ENCODE data around the gene ALG8.

The ALG8 gene

GRCh38 chr11:78076733-78077403 lies 62.6 kb downstream of the ALG8 start:
- no peak for TF ChIP-seq CTCF (IDR thresholded peaks at IDR 0.05; ENCODE audit: low read depth, low read length)
- DNase-seq (ENCODE audit: extremely low read depth, low read depth) = no peak

DNA sequence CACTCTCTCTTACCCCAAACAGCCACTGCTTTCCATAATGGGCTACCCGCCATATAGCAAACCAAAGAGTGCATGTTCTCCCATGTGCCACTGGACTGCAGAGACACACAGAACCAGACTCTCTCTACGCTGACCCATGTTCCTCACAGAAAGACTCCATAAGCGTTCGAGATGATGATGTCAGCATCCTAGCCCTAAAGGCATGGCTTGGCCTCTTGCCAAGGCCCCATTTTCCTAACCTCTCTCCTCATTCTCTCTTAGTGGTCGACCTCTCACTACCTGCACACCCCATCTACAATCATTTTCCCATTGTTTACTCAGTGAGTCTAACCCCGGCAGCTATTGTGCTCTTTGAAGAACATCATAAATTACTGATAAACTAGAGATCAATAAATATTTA lies 64.7 kb downstream of the ALG8 start:
- no peak for DNase-seq (ENCODE audit: extremely low read depth, low read depth)
- no peak for TF ChIP-seq CTCF (IDR thresholded peaks at IDR 0.05; ENCODE audit: low read depth, low read length)

DNA sequence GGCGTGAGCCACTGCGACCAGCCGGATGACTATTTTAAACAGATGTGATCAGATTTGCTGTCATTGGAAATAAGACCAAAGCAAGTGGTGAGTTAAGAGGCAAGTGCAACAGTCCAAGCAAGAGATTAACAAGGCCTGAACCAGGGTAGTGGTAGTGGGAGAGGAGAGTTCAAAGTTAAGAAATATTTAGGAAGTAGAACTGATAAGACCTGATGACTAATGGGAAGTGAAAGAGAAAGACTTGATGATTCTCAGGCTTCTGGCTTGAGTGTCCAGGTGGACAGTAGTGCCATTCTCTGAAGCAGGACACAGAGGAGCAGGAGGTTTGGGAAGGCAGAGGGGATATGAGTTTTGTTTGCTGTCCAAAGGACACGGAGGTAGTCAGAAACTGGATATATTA lies 67.0 kb downstream of the ALG8 start:
- no peak for TF ChIP-seq CTCF (IDR thresholded peaks at IDR 0.05; ENCODE audit: low read depth, low read length)
- no peak for DNase-seq (ENCODE audit: extremely low read depth, low read depth)

GRCh38 chr11:78071717-78072116 lies 67.7 kb downstream of the ALG8 start:
- TF ChIP-seq CTCF (IDR thresholded peaks at IDR 0.05; ENCODE audit: low read depth, low read length) = no peak
- DNase-seq (ENCODE audit: extremely low read depth, low read depth) = no peak

DNA sequence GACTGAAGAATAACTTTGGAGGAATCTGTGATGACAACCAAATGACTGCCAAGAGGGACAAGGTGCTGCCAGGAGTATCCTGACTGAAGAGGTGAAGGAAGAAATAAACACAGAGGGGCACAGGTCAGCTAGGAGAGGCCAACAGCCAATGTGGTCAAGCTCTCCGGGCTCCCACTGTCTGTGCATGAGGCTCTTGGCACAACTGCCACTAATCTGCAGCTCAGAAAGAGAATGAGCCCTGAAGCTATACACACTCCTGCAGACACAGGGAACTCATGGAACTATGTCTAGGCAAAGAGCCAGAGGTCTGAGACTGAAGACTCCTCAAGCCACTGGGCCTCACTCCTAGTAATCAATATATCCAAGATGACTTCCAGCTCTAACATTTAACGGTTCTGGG lies 68.8 kb downstream of the ALG8 start:
- TF ChIP-seq CTCF (IDR thresholded peaks at IDR 0.05; ENCODE audit: low read depth, low read length) = no peak
- no peak for DNase-seq (ENCODE audit: extremely low read depth, low read depth)

DNA sequence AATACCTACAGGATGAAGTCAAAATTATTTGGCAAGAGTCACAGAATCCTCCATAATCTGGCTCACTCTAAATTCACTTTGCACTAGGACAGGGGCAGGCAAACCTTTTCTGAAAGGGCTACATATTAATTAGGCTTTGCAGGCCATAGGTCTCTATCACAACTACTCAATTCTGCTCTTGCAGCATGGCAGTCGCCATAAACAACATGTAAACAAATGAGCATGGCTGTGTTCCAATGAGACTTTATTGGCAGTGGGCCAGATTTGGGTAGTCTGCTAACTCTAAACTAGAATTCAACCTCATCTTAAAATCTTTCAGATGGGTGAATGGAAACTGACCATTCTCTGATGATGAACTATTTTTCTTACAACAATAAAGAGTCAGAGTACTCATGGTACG lies 70.0 kb downstream of the ALG8 start:
- TF ChIP-seq CTCF (IDR thresholded peaks at IDR 0.05; ENCODE audit: low read depth, low read length) = no peak
- no peak for DNase-seq (ENCODE audit: extremely low read depth, low read depth)

DNA sequence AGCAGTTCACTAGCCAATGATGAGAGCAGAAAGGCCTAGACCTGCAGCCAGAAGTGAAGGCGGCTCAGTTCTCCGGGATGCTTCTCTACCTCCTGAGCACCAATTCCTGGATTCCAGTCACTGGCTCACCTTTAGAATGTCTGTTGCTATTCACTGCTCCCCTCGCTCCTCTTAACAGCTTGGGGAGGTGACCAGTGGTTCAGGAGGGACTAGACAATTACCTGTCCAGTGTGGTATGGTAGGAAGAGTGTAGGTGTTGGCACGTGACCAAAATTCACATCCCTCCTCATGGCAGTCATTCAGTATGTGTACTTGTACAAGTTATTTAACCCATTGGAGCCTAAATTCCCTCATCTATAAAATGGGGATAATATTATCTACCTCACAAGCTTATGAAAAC lies 71.7 kb downstream of the ALG8 start:
- no peak for TF ChIP-seq CTCF (IDR thresholded peaks at IDR 0.05; ENCODE audit: low read depth, low read length)
- DNase-seq (ENCODE audit: extremely low read depth, low read depth) = no peak
